ENCODE data around the gene PLD2.
"Not testable (repeated sequence)": the region's sequence is repeated elsewhere in the genome, so short reads cannot be mapped to it uniquely, and the experiment has no call there.

The PLD2 gene

GRCh38 chr17:4869058-4869998, 62.4 kb downstream of the PLD2 start:
- peaks cover 19% of the 10 kb centered on the region for H3K79me2 ChIP-seq
- H3K27me3 ChIP-seq (ENCODE audit: control insufficient read depth, insufficient read depth, low read length); H3K9me3 ChIP-seq (ENCODE audit: control insufficient read depth, low read length); H3K4me3 ChIP-seq (ENCODE audit: low read depth, low read length); H3K9ac ChIP-seq; H3K36me3 ChIP-seq (ENCODE audit: control insufficient read depth, insufficient read depth, low read length); H2AFZ ChIP-seq; H3K4me2 ChIP-seq (ENCODE audit: low read length); H3K27ac ChIP-seq; H3K4me1 ChIP-seq: not testable (repeated sequence)

GRCh38 chr17:4870855-4871254, 63.9 kb downstream of the PLD2 start:
- no peak for TF ChIP-seq CTCF (IDR thresholded peaks at IDR 0.05)
- Histone ChIP-seq H2AFZ (no peak overlapping the region), H3K9me3 (ENCODE audit: control insufficient read depth, low read length) (no peaks in the 10 kb centered on the region), H3K27me3 (ENCODE audit: control insufficient read depth, insufficient read depth, low read length) (no peaks in the 10 kb centered on the region), H3K4me1 (no peaks in the 10 kb centered on the region), H3K79me2 (peaks cover 25% of the 10 kb centered on the region), H3K27ac (no peak overlapping the region), H3K4me3 (ENCODE audit: low read depth, low read length) (no peak overlapping the region), H3K9ac (no peak overlapping the region), H3K36me3 (ENCODE audit: control insufficient read depth, insufficient read depth, low read length) (no peaks in the 10 kb centered on the region), H3K4me2 (ENCODE audit: low read length) (no peak overlapping the region)

GRCh38 chr17:4872786-4873185, 65.8 kb downstream of the PLD2 start:
- Histone ChIP-seq H3K36me3 (ENCODE audit: control insufficient read depth, insufficient read depth, low read length) (no peaks in the 10 kb centered on the region), H3K27ac (no peak overlapping the region)

More at GRCh38 chr17:4872786-4873185, 65.8 kb downstream of the PLD2 start:
- H3K79me2 ChIP-seq, result peaks cover 25% of the 10 kb centered on the region
- H3K4me2 ChIP-seq (ENCODE audit: low read length), result no peak overlapping the region
- H3K9me3 ChIP-seq (ENCODE audit: control insufficient read depth, low read length), result no peaks in the 10 kb centered on the region
- H3K27me3 ChIP-seq (ENCODE audit: control insufficient read depth, insufficient read depth, low read length), result no peaks in the 10 kb centered on the region
- no peak for TF ChIP-seq CTCF (IDR thresholded peaks at IDR 0.05)
- no peak overlapping the region for H3K9ac ChIP-seq
- H3K4me3 ChIP-seq (ENCODE audit: low read depth, low read length), result no peak overlapping the region
- no peaks in the 10 kb centered on the region for H3K4me1 ChIP-seq
- H2AFZ ChIP-seq, result no peak overlapping the region
